Daoy (cell line): ENCODE measurements around the gene BTRC. TPM values are rescaled to one million over a fixed set of nuclear protein-coding genes. Genes with fewer than 3 reads are reported as not detected.
"Not testable (repeated sequence)": the region's sequence is repeated elsewhere in the genome, so short reads cannot be mapped to it uniquely, and the experiment has no call there.

Experiments
- DNase-seq: peaks from one replicate; pipeline ENCODE4 v3.0.0-alpha.2; 2015; ENCODE audit warnings: low read depth
- total RNA-seq: library from RNA; depleted of rRNA; stranded (reverse); fragments of >200 nt; shearing (Covaris generic); gene quantifications from 2 replicates; pipeline ENCODE4 v1.2.3, GENCODE V29; 2014

Gene BTRC
- total RNA-seq, 1 experiment from 2014 or later: 8.2 TPM

- DNase-seq: no peak
Measured at GRCh38 chr10:101386659-101387259, 32.8 kb downstream of the BTRC start.

- DNase-seq: no peak
Measured at GRCh38 chr10:101388676-101389276, 34.8 kb downstream of the BTRC start.

- not testable (repeated sequence) for DNase-seq
Measured at GRCh38 chr10:101389532-101389931, 35.6 kb downstream of the BTRC start.

- no peak for DNase-seq
Measured at GRCh38 chr10:101389986-101390531, 36.1 kb downstream of the BTRC start.

GRCh38 chr10:101393378-101393777 is 39.4 kb downstream of the BTRC start:
- no peak for DNase-seq

- DNase-seq: no peak
Measured at GRCh38 chr10:101394524-101395133, 40.7 kb downstream of the BTRC start.

GRCh38 chr10:101397140-101397539 is 43.2 kb downstream of the BTRC start:
- peak; percentile 13 for DNase-seq

GRCh38 chr10:101400585-101400984 is 46.6 kb downstream of the BTRC start:
- no peak for DNase-seq

- no peak for DNase-seq
Measured at GRCh38 chr10:101402711-101403110, 48.7 kb downstream of the BTRC start.

GRCh38 chr10:101403161-101403560 is 49.2 kb downstream of the BTRC start:
- no peak for DNase-seq

GRCh38 chr10:101405001-101405400 is 51.0 kb downstream of the BTRC start:
- no peak for DNase-seq

- no peak for DNase-seq
Measured at GRCh38 chr10:101411598-101411997, 57.6 kb downstream of the BTRC start.

- DNase-seq: no peak
Measured at GRCh38 chr10:101414034-101414433, 60.1 kb downstream of the BTRC start.

GRCh38 chr10:101415884-101416283 is 61.9 kb downstream of the BTRC start:
- DNase-seq: no peak

- DNase-seq: not testable (repeated sequence)
Measured at GRCh38 chr10:101421967-101422366, 68.0 kb downstream of the BTRC start.

- DNase-seq: no peak
Measured at GRCh38 chr10:101425535-101425934, 71.6 kb downstream of the BTRC start.

GRCh38 chr10:101428036-101428435 is 74.1 kb downstream of the BTRC start:
- no peak for DNase-seq

GRCh38 chr10:101429423-101429822 is 75.5 kb downstream of the BTRC start:
- DNase-seq: no peak

- DNase-seq: no peak
Measured at GRCh38 chr10:101436302-101436701, 82.3 kb downstream of the BTRC start.

GRCh38 chr10:101438881-101439391 is 85.0 kb downstream of the BTRC start:
- DNase-seq: no peak

- peak; percentile 44 for DNase-seq
Measured at GRCh38 chr10:101441541-101442455, 87.8 kb downstream of the BTRC start.

GRCh38 chr10:101442456-101442800 is 88.5 kb downstream of the BTRC start:
- DNase-seq: no peak
